MM.1S (cell line): ENCODE measurements around the gene DNAJB6.

Experiments used
- EZH2 ChIP-seq: fragments of 300-600 bp; sonication (generic); optimal IDR thresholded peaks from 2 replicates; pipeline ENCODE3; 2017; ENCODE audit warnings: low read depth, mild to moderate bottlenecking, antibody characterized with exemption, low read length, mixed read lengths
- TF ChIP-seq, protein P1 (sequence below): fragments of 300-600 bp; sonication (generic); IDR thresholded peaks from 2 replicates; pipeline ENCODE4 v1.5.1; 2016; ENCODE audit warnings: antibody characterized with exemption, low read length, mixed read lengths

GRCh38 chr7:157418204-157419034, 81.6 kb downstream of the DNAJB6 start:
- TF ChIP-seq, protein P1, sequence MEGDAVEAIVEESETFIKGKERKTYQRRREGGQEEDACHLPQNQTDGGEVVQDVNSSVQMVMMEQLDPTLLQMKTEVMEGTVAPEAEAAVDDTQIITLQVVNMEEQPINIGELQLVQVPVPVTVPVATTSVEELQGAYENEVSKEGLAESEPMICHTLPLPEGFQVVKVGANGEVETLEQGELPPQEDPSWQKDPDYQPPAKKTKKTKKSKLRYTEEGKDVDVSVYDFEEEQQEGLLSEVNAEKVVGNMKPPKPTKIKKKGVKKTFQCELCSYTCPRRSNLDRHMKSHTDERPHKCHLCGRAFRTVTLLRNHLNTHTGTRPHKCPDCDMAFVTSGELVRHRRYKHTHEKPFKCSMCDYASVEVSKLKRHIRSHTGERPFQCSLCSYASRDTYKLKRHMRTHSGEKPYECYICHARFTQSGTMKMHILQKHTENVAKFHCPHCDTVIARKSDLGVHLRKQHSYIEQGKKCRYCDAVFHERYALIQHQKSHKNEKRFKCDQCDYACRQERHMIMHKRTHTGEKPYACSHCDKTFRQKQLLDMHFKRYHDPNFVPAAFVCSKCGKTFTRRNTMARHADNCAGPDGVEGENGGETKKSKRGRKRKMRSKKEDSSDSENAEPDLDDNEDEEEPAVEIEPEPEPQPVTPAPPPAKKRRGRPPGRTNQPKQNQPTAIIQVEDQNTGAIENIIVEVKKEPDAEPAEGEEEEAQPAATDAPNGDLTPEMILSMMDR, result no peak
- TF ChIP-seq EZH2, result no peak
